HepG2 (cell line): ENCODE measurements around the gene NVL. TPM values are rescaled to one million over a fixed set of nuclear protein-coding genes. Genes with fewer than 3 reads are reported as not detected.
A peak's percentile ranks its signal among the peaks of the same experiment; 100 is the strongest.

Experiments
- ETS1 ChIP-seq: sonication (generic); formaldehyde crosslinking; IDR thresholded peaks from 2 replicates; pipeline ENCODE4 v1.4.0; 2020; ENCODE audit warnings: missing genetic modification reagents
- FIP1L1 ChIP-seq: fragments of 200-400 bp; formaldehyde crosslinking; IDR thresholded peaks from 2 replicates; pipeline ENCODE4 v1.6.1; 2018; ENCODE audit warnings: low read depth, mild to moderate bottlenecking, low read length, moderate library complexity, borderline replicate concordance; ENCODE audit not compliant: insufficient read depth
- KLF11 ChIP-seq: IDR thresholded peaks from 2 replicates; pipeline ENCODE4 v1.6.1; 2016; ENCODE audit warnings: missing compliant biosample characterization
- MLX ChIP-seq: IDR thresholded peaks from 2 replicates; pipeline ENCODE4 v1.6.1; 2016
- PITX1 ChIP-seq: sonication (generic); formaldehyde crosslinking; IDR thresholded peaks from 2 replicates; pipeline ENCODE4 v1.5.1; 2020; ENCODE audit warnings: mild to moderate bottlenecking, missing genetic modification reagents
- PRDM10 ChIP-seq: sonication (generic); formaldehyde crosslinking; IDR thresholded peaks from 2 replicates; pipeline ENCODE4 v1.4.0; 2020; ENCODE audit warnings: low read depth, missing genetic modification reagents
- REXO4 ChIP-seq: sonication (generic); formaldehyde crosslinking; IDR thresholded peaks from 2 replicates; pipeline ENCODE4 v1.8.0; 2022; ENCODE audit warnings: missing genetic modification reagents, mild to moderate bottlenecking, borderline replicate concordance
- SP1 ChIP-seq, 2 experiments: fragments of 450-650 bp in 1 of 2; sonication (generic) in 1 of 2; formaldehyde crosslinking in 1 of 2; IDR thresholded peaks; 2 replicates each; pipeline versions ENCODE4 v1.4.0 to v1.6.1; 2016 to 2020; ENCODE audit warnings: missing genetic modification reagents in 1 of 2
- TEAD3 ChIP-seq: optimal IDR thresholded peaks from 2 replicates; pipeline ENCODE3; 2016; ENCODE audit warnings: borderline replicate concordance
- TMF1 ChIP-seq: sonication (generic); formaldehyde crosslinking; IDR thresholded peaks from 2 replicates; pipeline ENCODE4 v1.8.1; 2022; ENCODE audit warnings: low read depth, missing genetic modification reagents
- TRAFD1 ChIP-seq: sonication (generic); formaldehyde crosslinking; IDR thresholded peaks from 2 replicates; pipeline ENCODE4 v1.5.1; 2020; ENCODE audit warnings: missing genetic modification reagents, mild to moderate bottlenecking, borderline replicate concordance
- USF2 ChIP-seq, 2 experiments: sonication (generic) in 1 of 2; formaldehyde crosslinking in 1 of 2; IDR thresholded peaks; 2 replicates each; pipeline versions ENCODE4 v1.5.1 to v1.6.1; 2011 to 2020; ENCODE audit warnings: borderline replicate concordance in 1 of 2, low read depth in 1 of 2, low read length in 1 of 2, mild to moderate bottlenecking in 1 of 2, missing genetic modification reagents in 1 of 2, moderate library complexity in 1 of 2
- ZNF550 ChIP-seq: sonication (generic); formaldehyde crosslinking; IDR thresholded peaks from 2 replicates; pipeline ENCODE4 v1.4.0; 2020; ENCODE audit warnings: mild to moderate bottlenecking, missing genetic modification reagents, borderline replicate concordance
- ZNF605 ChIP-seq: sonication (generic); formaldehyde crosslinking; IDR thresholded peaks from 2 replicates; pipeline ENCODE4 v1.8.0; 2022; ENCODE audit warnings: mild to moderate bottlenecking, missing genetic modification reagents
- ZNF773 ChIP-seq: sonication (generic); formaldehyde crosslinking; IDR thresholded peaks from 2 replicates; pipeline ENCODE4 v1.4.0; 2020; ENCODE audit warnings: missing genetic modification reagents, borderline replicate concordance
- polyA plus RNA-seq, 8 experiments: library from polyadenylated mRNA; depleted of rRNA in 3 of 8; stranded (reverse) in 7 of 8; unstranded in 1 of 8; fragments of >200 nt; fragmentation: Illumina TruSeq in 4 of 8; extraction: Trizol in 4 of 8; gene quantifications; 2 replicates each; pipeline versions ENCODE4 v1.2.1 to v1.2.3, GENCODE V29; 2011 to 2016; ENCODE audit warnings: low read depth in 4 of 8, missing spikeins in 1 of 8, mixed read lengths in 1 of 8; ENCODE audit not compliant: insufficient read depth in 1 of 8
- total RNA-seq, 5 experiments: library from RNA; depleted of rRNA; stranded (reverse); fragments of >200 nt; fragmentation: Illumina TruSeq; extraction: Trizol; gene quantifications; 2 replicates each; pipeline ENCODE4 v1.2.3, GENCODE V29; 2016; ENCODE audit warnings: low read depth in 1 of 5
- TF ChIP-seq, protein P1 (sequence below): sonication (generic); formaldehyde crosslinking; IDR thresholded peaks from 2 replicates; pipeline ENCODE4 v1.8.1; 2023; ENCODE audit warnings: mild to moderate bottlenecking, moderate library complexity, missing genetic modification reagents

NVL gene
- total and polyA plus RNA-seq, 2 of the 13 experiments (the other 11 are each of a cell fraction or from before 2014, with no cell fraction given): 8.3 to 21.0 TPM

DNA sequence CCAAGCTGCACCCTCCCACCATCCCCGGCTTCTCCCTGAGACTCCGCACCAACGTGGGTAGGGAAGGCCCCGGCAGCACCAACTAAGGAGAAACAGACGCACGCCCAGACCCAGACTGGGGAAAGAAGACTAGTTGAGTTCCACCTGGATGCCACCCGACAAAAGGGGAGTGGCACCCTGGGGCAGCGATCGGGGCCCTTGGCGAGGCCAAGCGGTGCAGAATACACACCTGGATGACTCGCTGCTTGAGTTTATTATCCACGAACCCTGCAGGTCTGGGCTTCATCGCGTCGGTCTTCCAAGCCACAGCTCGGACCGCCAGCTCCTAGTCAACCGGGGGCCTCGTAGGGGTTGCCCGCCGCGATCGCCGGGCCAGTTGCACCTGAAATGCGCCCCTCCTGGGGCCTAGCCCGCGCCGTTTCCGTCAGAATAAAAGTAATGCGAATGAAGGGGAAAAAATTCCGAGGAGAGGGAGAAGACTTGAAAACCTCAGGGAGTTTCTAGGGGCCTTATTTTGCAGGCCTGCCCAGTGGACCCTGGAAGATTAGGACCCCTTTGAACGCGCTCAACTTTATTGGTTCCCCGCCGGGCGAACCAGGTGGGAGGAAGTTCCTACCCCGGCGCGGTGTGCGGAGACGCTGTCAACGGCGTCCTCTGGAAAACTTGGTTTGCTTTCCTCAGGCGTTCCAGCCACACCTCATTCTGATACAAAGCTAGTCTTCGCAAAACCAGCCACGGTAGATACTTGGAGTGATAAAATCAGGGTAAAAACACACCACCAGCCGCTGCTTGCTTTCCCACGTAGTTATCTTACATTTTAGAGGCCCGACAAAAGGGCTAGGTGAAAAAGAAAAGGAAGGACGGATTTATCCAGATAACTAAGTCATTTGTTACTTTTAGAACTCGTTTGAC is at the start of gene NVL (continued):
- TF ChIP-seq, protein P1, sequence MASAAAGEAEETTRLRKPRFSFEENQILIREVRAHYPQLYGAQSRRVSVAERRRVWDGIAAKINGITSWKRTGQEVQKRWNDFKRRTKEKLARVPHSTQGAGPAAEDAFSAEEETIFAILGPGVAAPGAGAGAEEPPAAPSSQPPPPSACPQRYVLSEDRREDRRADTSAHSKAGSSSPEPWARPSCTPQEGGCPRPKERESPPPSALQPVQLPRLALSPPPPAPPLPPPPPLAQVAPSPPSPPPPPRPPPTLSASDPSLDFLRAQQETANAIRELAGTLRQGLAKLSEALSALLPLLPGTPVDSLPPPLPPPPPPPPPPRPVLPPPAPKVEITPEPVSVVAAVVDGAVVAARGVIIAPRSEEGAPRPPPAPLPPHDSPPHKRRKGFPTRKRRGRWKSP (CRISPR knock-in tag): no peak
- 0 out of 2 replicates have a peak, but pooled peaks have one; percentile 54 for TF ChIP-seq TRAFD1 (CRISPR knock-in tag)
- TF ChIP-seq FIP1L1: no peak
- TF ChIP-seq SP1 (IDR thresholded peaks at IDR 0.05): no peak
- TF ChIP-seq SP1 (CRISPR knock-in tag; IDR thresholded peaks at IDR 0.05): no peak
- TF ChIP-seq REXO4 (CRISPR knock-in tag): no peak
- peak; percentile 63; the same call in 1 of the 2 replicates for TF ChIP-seq ZNF605 (CRISPR knock-in tag)
- peak; percentile 42; the same call in 1 of the 2 replicates for TF ChIP-seq KLF11 (CRISPR knock-in tag)
- TF ChIP-seq USF2 (IDR thresholded peaks at IDR 0.05; ENCODE audit: low read depth, low read length): no peak
- TF ChIP-seq USF2 (CRISPR knock-in tag; IDR thresholded peaks at IDR 0.05; ENCODE audit: borderline replicate concordance): no peak
- TF ChIP-seq MLX (CRISPR knock-in tag): no peak
- no peak for TF ChIP-seq ETS1
- no peak for TF ChIP-seq ZNF773 (CRISPR knock-in tag)
- peak; percentile 61 for TF ChIP-seq TEAD3
- no peak for TF ChIP-seq ZNF550 (CRISPR knock-in tag)
- TF ChIP-seq TMF1 (CRISPR knock-in tag): peak; percentile 53; the same call in 1 of the 2 replicates
- TF ChIP-seq PITX1: peak; percentile 66
- 0 out of 2 replicates have a peak, but pooled peaks have one; percentile 26 for TF ChIP-seq PRDM10
